Suprapubic skin (tissue), 4 donors: ENCODE results near the gene FBXO10.

Experiments
- CTCF ChIP-seq, 2 donors: fragments of 200-600 bp in 1 of 2; fragments of 450-650 bp in 1 of 2; sonication (generic) in 1 of 2; IDR thresholded peaks; one replicate each; pipeline ENCODE4 v1.5.1; 2016 to 2019; ENCODE audit warnings: antibody characterized with exemption in 2 of 2, mild to moderate bottlenecking in 1 of 2, moderate library complexity in 1 of 2
- POLR2A ChIP-seq, 2 donors: fragments of 450-650 bp; IDR thresholded peaks; one replicate each; pipeline ENCODE4 v1.6.1; 2017; ENCODE audit warnings: antibody characterized with exemption in 2 of 2, mild to moderate bottlenecking in 2 of 2, moderate library complexity in 2 of 2
- POLR2AphosphoS5 ChIP-seq, 3 donors: sonication (generic); formaldehyde crosslinking; IDR thresholded peaks; one replicate each; pipeline ENCODE4 v1.6.1; 2017; ENCODE audit warnings: antibody characterized with exemption in 3 of 3

GRCh38 chr9:37466037-37466709 is 110.0 kb downstream of the FBXO10 start:
- TF ChIP-seq CTCF (IDR thresholded peaks at IDR 0.05) (no peak), POLR2A (IDR thresholded peaks at IDR 0.05) (no peak), POLR2AphosphoS5 (IDR thresholded peaks at IDR 0.05) (no peak)
